CD4-positive, alpha-beta T cell (primary cell): Measurements from ENCODE around the gene MTHFD1L. TPM values are rescaled to one million over a fixed set of nuclear protein-coding genes. Genes with fewer than 3 reads are reported as not detected.

Experiments used
- ATAC-seq: fragments of 200-7000 bp; cut with Tn5 transposase; one replicate; pipeline ENCODE4 v1.10.0; 2022; ENCODE audit warnings: mild to moderate bottlenecking; ENCODE audit not compliant: poor library complexity
- CTCF ChIA-PET: fragments of 350-600 bp; sonication (Branson Sonifier 250); formaldehyde crosslinking; loops from one replicate; lab custom pipeline; 2021; ENCODE audit warnings: antibody characterized with exemption, inconsistent platforms; lab: Charles Lee
- POLR2A ChIA-PET: fragments of 350-600 bp; sonication (Branson Sonifier 250); formaldehyde crosslinking; loops from one replicate; lab custom pipeline; 2021; ENCODE audit warnings: antibody characterized with exemption, inconsistent platforms; lab: Charles Lee
- DNase-seq, 14 experiments: peaks; one replicate each; pipeline ENCODE4 v3.0.0-alpha.2; 2013 to 2020; ENCODE audit warnings: mixed read lengths in 2 of 14
- H3K27ac ChIP-seq, 2 donors: one replicate each; pipeline versions ENCODE4 v1.5.1 to v1.7.0; 2013; ENCODE audit warnings: low read length in 2 of 2, low read depth in 1 of 2, mild to moderate bottlenecking in 1 of 2
- H3K27me3 ChIP-seq, 2 experiments: 1 replicate in 1 of 2; 2 replicates in 1 of 2; pipeline versions ENCODE4 v1.6.1 to v1.7.0; 2013; ENCODE audit warnings: low read length in 2 of 2, control low read depth in 1 of 2, mild to moderate bottlenecking in 1 of 2, moderate library complexity in 1 of 2; ENCODE audit not compliant: insufficient read depth in 2 of 2, control insufficient read depth in 1 of 2
- H3K36me3 ChIP-seq: one replicate; pipeline ENCODE4 v1.6.1; 2013; ENCODE audit warnings: low read length, control low read depth; ENCODE audit not compliant: insufficient read depth
- H3K4me1 ChIP-seq: one replicate; pipeline ENCODE4 v1.6.1; 2013; ENCODE audit warnings: low read length, control low read depth; ENCODE audit not compliant: insufficient read depth
- H3K4me3 ChIP-seq: one replicate; pipeline ENCODE4 v1.5.1; 2013; ENCODE audit warnings: mild to moderate bottlenecking, low read length, moderate library complexity
- H3K9me3 ChIP-seq, 2 experiments: 1 replicate in 1 of 2; 2 replicates in 1 of 2; pipeline versions ENCODE4 v1.6.1 to v1.7.0; 2013; ENCODE audit warnings: low read length in 2 of 2, mild to moderate bottlenecking in 2 of 2, control low read depth in 1 of 2, moderate library complexity in 1 of 2; ENCODE audit not compliant: control insufficient read depth in 1 of 2, insufficient read depth in 1 of 2
- H3K27ac Mint-ChIP-seq: one replicate; pipeline ENCODE4 v1.8.0; 2020; ENCODE audit warnings: mixed read lengths
- H3K27me3 Mint-ChIP-seq: one replicate; pipeline ENCODE4 v1.8.0; 2021; ENCODE audit warnings: mixed read lengths
- H3K36me3 Mint-ChIP-seq: one replicate; pipeline ENCODE4 v1.8.0; 2021; ENCODE audit warnings: low read depth, mixed read lengths
- H3K4me1 Mint-ChIP-seq: one replicate; pipeline ENCODE4 v1.8.0; 2021; ENCODE audit warnings: low read depth, mixed read lengths
- H3K4me3 Mint-ChIP-seq: one replicate; pipeline ENCODE4 v1.8.0; 2020; ENCODE audit warnings: mild to moderate bottlenecking, mixed read lengths
- H3K9me3 Mint-ChIP-seq: one replicate; pipeline ENCODE4 v1.8.0; 2020; ENCODE audit warnings: mixed read lengths
- intact Hi-C, 2 experiments: fragments of 100-400 bp; cut with DNase I in 1 of 2; cut with micrococcal nuclease in 1 of 2; formaldehyde crosslinking; loops; one replicate each; pipeline versions ENCODE4 v1.15.1 to v1.9.0; 2023 to 2025; cut with DNase I, micrococcal nuclease
- total RNA-seq, 174 experiments: library from RNA in 2 of 174; stranded (reverse) in 2 of 174; gene quantifications; one replicate each; pipeline ENCODE4 v1.2.3 and lab custom pipeline; 2021 to 2026
- TF ChIP-seq, protein P1 (sequence below): fragments of 200-600 bp; IDR thresholded peaks from one replicate; pipeline ENCODE4 v1.8.0; 2022; ENCODE audit warnings: antibody characterized with exemption, mild to moderate bottlenecking

The MTHFD1L gene
- total RNA-seq, 2 experiments from 2014 or later = 8.8 to 9.7 TPM

DNA sequence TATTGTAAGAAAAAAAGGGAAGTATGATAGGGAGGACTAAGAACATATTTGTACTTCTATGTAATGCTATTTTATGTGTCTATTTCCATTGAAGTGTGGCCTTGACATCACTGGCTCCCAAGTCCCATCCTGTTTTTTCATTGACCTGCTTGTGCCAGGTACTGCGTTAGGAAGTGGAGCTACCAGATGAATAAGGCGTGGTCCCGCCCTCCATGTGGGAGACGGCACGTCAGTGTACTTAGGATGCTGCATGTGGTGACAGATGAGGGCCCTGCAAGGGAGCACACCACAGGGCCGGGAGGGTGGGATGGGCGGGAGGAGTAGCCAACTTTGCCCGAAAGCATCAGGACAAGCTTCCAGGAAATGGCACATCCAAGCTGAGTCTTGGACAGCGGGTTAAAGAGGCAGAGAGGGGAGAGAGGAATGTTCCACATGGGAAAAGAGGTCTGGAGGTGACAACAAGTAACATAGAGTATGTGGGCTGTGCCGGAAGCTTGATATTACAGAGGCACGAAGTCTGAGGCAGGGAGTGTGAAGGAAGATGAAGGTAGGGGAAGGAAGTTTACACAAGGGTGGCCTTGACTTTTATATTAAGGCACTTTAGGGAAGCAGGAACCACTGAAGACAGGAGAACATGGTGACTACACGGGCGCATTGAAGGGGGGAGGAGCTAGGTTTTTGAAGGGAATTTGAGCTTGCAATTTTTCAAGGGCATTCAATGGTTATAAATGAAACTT is 140.6 kb downstream of the MTHFD1L start:
- TF ChIP-seq, protein P1, sequence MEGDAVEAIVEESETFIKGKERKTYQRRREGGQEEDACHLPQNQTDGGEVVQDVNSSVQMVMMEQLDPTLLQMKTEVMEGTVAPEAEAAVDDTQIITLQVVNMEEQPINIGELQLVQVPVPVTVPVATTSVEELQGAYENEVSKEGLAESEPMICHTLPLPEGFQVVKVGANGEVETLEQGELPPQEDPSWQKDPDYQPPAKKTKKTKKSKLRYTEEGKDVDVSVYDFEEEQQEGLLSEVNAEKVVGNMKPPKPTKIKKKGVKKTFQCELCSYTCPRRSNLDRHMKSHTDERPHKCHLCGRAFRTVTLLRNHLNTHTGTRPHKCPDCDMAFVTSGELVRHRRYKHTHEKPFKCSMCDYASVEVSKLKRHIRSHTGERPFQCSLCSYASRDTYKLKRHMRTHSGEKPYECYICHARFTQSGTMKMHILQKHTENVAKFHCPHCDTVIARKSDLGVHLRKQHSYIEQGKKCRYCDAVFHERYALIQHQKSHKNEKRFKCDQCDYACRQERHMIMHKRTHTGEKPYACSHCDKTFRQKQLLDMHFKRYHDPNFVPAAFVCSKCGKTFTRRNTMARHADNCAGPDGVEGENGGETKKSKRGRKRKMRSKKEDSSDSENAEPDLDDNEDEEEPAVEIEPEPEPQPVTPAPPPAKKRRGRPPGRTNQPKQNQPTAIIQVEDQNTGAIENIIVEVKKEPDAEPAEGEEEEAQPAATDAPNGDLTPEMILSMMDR = no peak
- peak overlapping the region in 1 of 2 donors; percentile 40 for H3K27ac ChIP-seq
- Mint-ChIP-seq H3K9me3 (no peaks in the 10 kb centered on the region), H3K36me3 (no peaks in the 10 kb centered on the region), H3K27me3 (no peaks in the 10 kb centered on the region), H3K4me1 (peaks cover 29% of the 10 kb centered on the region), H3K27ac (peak overlapping the region; percentile 2), H3K4me3 (no peak overlapping the region)
- H3K27me3 ChIP-seq = no peaks in the 10 kb centered on the region
- intact Hi-C loops = no loop called here
- H3K36me3 ChIP-seq = no peaks in the 10 kb centered on the region
- ChIA-PET POLR2A (interaction anchor here (1.2 to 1.3 kb wide), 2 partner anchors 9 to 384 kb away, joined by 4 to 5 read pairs; no protein-coding TSS in a partner anchor), CTCF (no interaction called here)
- ATAC-seq (peak; percentile 46), DNase-seq (peak in 1 of 14 experiments; percentile 12)
- H3K4me1 ChIP-seq = peaks cover 3% of the 10 kb centered on the region
- H3K9me3 ChIP-seq = no peaks in the 10 kb centered on the region
- H3K4me3 ChIP-seq = no peak overlapping the region

DNA sequence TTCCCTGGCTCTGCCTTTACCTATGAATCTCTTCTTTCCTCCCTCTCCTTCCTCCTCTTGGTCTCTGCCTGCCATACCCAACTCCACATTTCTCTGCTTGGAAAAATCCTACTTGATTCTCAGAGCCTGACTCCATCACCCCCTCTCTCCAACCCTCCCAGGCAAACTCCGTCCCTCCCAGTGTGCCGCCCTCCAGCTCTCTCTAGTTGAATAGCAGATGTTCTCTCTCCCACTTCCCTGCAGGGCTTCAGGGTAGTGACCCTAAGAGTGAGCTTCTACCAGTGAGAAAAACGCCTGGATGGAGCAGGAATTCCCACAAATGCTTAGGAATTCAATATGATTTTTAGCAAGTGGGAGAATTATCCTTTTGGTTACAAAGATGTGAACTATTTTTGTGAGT is 141.6 kb downstream of the MTHFD1L start:
- no peaks in the 10 kb centered on the region for H3K36me3 Mint-ChIP-seq
- Histone ChIP-seq H3K9me3 (no peaks in the 10 kb centered on the region), H3K36me3 (no peaks in the 10 kb centered on the region), H3K27me3 (no peaks in the 10 kb centered on the region), H3K27ac (no peak overlapping the region), H3K4me1 (peaks cover 3% of the 10 kb centered on the region), H3K4me3 (no peak overlapping the region)
- no peak overlapping the region for H3K27ac Mint-ChIP-seq
- POLR2A ChIA-PET = interaction anchor here (1.2 kb wide), 1 partner anchor 8 kb away, joined by 5 read pairs; no protein-coding TSS in a partner anchor
- peaks cover 29% of the 10 kb centered on the region for H3K4me1 Mint-ChIP-seq
- TF ChIP-seq, protein P1 = no peak
- H3K4me3 Mint-ChIP-seq = no peak overlapping the region
- H3K27me3 Mint-ChIP-seq = no peaks in the 10 kb centered on the region
- ATAC-seq (no peak), DNase-seq (no peak)
- intact Hi-C loops = no loop called here
- no peaks in the 10 kb centered on the region for H3K9me3 Mint-ChIP-seq
- CTCF ChIA-PET = no interaction called here

DNA sequence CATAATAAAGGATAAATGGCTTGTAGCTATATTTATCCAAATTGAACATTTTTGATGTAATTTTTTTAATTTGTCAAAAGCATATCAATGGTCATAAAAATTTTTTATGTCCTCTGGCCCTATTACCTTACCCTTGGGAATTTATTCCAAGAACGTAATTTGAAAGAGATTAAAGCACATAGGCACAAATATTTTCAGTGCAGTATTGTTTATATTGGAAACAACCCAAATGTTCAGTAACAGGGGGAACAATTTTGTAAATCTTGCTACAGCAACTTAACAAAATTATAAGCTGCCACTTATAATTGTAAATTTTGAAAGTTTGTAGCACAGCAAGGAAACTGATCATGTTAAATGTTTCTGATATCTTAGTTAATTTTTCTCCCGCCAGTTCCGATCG is 142.4 kb downstream of the MTHFD1L start:
- CTCF ChIA-PET = no interaction called here
- Mint-ChIP-seq H3K4me3 (no peak overlapping the region), H3K27me3 (no peaks in the 10 kb centered on the region)

More for the DNA sequence above, 142.4 kb downstream of the MTHFD1L start:
- no peak overlapping the region for H3K27ac ChIP-seq
- TF ChIP-seq, protein P1 = no peak
- POLR2A ChIA-PET = no interaction called here
- no peak overlapping the region for H3K4me3 ChIP-seq
- no peaks in the 10 kb centered on the region for H3K27me3 ChIP-seq
- intact Hi-C loops = no loop called here
- H3K9me3 Mint-ChIP-seq = no peaks in the 10 kb centered on the region
- no peaks in the 10 kb centered on the region for H3K9me3 ChIP-seq
- H3K27ac Mint-ChIP-seq = no peak overlapping the region
- peaks cover 3% of the 10 kb centered on the region for H3K4me1 ChIP-seq
- peaks cover 29% of the 10 kb centered on the region for H3K4me1 Mint-ChIP-seq
- H3K36me3 Mint-ChIP-seq = no peaks in the 10 kb centered on the region
- DNase-seq (no peak), ATAC-seq (no peak)
- H3K36me3 ChIP-seq = no peaks in the 10 kb centered on the region
